Measurements from ENCODE around the gene INSRR.

DNA sequence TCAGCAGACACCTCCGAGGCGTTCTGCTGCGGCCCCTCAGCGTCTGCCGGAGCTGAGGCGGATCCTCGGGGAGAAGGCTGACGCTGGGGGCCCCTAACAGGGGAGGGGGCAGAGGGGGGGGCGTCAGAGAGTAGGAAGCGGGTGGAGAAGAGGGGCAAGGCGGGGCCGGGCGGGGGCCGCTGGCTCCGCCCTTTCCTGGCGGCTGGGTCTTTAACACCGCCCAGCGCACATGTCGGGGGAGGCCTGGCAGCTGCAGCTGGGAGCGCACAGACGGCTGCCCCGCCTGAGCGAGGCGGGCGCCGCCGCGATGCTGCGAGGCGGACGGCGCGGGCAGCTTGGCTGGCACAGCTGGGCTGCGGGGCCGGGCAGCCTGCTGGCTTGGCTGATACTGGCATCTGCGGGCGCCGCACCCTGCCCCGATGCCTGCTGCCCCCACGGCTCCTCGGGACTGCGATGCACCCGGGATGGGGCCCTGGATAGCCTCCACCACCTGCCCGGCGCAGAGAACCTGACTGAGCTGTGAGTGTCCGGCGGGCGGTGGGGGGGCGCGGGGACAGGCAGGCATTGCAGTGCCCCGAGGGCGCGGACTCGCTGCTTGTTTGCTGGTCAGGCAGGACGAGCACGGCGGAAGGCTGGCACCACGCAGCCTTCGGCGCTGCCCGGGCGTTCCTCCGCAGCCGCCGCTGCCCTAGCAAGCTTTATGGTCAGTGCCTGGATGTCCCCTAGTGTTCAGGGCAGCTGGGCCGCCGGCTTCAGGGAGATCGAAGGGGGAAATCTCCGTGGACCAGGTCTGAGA lies 1.9 kb upstream of the INSRR start, which contains the start of gene NTRK1:
- TF ChIP-seq, protein P1, sequence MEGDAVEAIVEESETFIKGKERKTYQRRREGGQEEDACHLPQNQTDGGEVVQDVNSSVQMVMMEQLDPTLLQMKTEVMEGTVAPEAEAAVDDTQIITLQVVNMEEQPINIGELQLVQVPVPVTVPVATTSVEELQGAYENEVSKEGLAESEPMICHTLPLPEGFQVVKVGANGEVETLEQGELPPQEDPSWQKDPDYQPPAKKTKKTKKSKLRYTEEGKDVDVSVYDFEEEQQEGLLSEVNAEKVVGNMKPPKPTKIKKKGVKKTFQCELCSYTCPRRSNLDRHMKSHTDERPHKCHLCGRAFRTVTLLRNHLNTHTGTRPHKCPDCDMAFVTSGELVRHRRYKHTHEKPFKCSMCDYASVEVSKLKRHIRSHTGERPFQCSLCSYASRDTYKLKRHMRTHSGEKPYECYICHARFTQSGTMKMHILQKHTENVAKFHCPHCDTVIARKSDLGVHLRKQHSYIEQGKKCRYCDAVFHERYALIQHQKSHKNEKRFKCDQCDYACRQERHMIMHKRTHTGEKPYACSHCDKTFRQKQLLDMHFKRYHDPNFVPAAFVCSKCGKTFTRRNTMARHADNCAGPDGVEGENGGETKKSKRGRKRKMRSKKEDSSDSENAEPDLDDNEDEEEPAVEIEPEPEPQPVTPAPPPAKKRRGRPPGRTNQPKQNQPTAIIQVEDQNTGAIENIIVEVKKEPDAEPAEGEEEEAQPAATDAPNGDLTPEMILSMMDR (IDR thresholded peaks at IDR 0.05), result no peak
- no peak for TF ChIP-seq POLR2A (IDR thresholded peaks at IDR 0.05)

Measured in thyroid gland (tissue), 4 donors.